WTC11 (cell line): ENCODE results near the gene GTF2H4. TPM values are rescaled to one million over a fixed set of nuclear protein-coding genes. Genes with fewer than 3 reads are reported as not detected.
A peak's percentile ranks its signal among the peaks of the same experiment; 100 is the strongest.

Experiments used
- ATAC-seq: fragments of 200-7000 bp; cut with Tn5 transposase; 2 replicates; pipeline ENCODE4 v1.10.0; 2021; ENCODE audit warnings: mild to moderate bottlenecking, moderate library complexity
- CTCF ChIA-PET: fragments of 300-600 bp; sonication (Branson Sonifier 250); formaldehyde crosslinking; loops from one replicate; lab custom pipeline; 2021; ENCODE audit warnings: antibody characterized with exemption; lab: Charles Lee
- POLR2A ChIA-PET: fragments of 350-600 bp; sonication (Branson Sonifier 250); formaldehyde crosslinking; loops from one replicate; lab custom pipeline; 2021; ENCODE audit warnings: antibody characterized with exemption; lab: Charles Lee
- DNase-seq: peaks from one replicate; pipeline ENCODE4 v3.0.0; 2021; ENCODE audit warnings: low spot score
- H3K27ac Mint-ChIP-seq: 2 replicates; pipeline ENCODE4 v1.8.0; 2021; ENCODE audit warnings: mixed read lengths
- H3K27me3 Mint-ChIP-seq: 2 replicates; pipeline ENCODE4 v1.8.0; 2021; ENCODE audit warnings: low read depth, mild to moderate bottlenecking, moderate library complexity, mixed read lengths
- H3K36me3 Mint-ChIP-seq: 2 replicates; pipeline ENCODE4 v1.8.0; 2021; ENCODE audit warnings: mixed read lengths
- H3K4me1 Mint-ChIP-seq: 2 replicates; pipeline ENCODE4 v1.8.0; 2022; ENCODE audit warnings: mixed read lengths
- H3K4me3 Mint-ChIP-seq: 2 replicates; pipeline ENCODE4 v1.8.0; 2021; ENCODE audit warnings: mild to moderate bottlenecking, moderate library complexity, mixed read lengths
- H3K9me3 Mint-ChIP-seq: 2 replicates; pipeline ENCODE4 v1.8.0; 2021; ENCODE audit warnings: mixed read lengths
- ESRRA ChIP-seq: sonication (generic); formaldehyde crosslinking; IDR thresholded peaks from 2 replicates; pipeline ENCODE4 v1.8.1; 2022; ENCODE audit warnings: mild to moderate bottlenecking, missing genetic modification reagents, borderline replicate concordance
- ETV6 ChIP-seq: sonication (generic); formaldehyde crosslinking; IDR thresholded peaks from 2 replicates; pipeline ENCODE4 v1.8.1; 2022; ENCODE audit warnings: mild to moderate bottlenecking, missing genetic modification reagents
- KAT7 ChIP-seq: sonication (generic); formaldehyde crosslinking; IDR thresholded peaks from 2 replicates; pipeline ENCODE4 v1.8.1; 2023; ENCODE audit warnings: missing genetic modification reagents, mild to moderate bottlenecking, borderline replicate concordance
- NR3C1 ChIP-seq: sonication (generic); formaldehyde crosslinking; conservative IDR thresholded peaks from 2 replicates; pipeline ENCODE4 v1.8.1; 2023; ENCODE audit warnings: low read depth, mild to moderate bottlenecking, missing genetic modification reagents
- TP53 ChIP-seq: sonication (generic); formaldehyde crosslinking; IDR thresholded peaks from 2 replicates; pipeline ENCODE4 v1.8.1; 2023; ENCODE audit warnings: mild to moderate bottlenecking, missing genetic modification reagents
- ZNF317 ChIP-seq: sonication (generic); formaldehyde crosslinking; IDR thresholded peaks from 2 replicates; pipeline ENCODE4 v1.8.1; 2023; ENCODE audit warnings: low read depth, mild to moderate bottlenecking, moderate library complexity, missing genetic modification reagents, borderline replicate concordance
- ZNF396 ChIP-seq: fragments of 250-450 bp; sonication (Bioruptor Pico); IDR thresholded peaks from 2 replicates; pipeline ENCODE4 v1.8.0; 2021; ENCODE audit warnings: mild to moderate bottlenecking, moderate library complexity, borderline replicate concordance
- ZNF423 ChIP-seq: fragments of 250-450 bp; sonication (Bioruptor Pico); IDR thresholded peaks from 2 replicates; pipeline ENCODE4 v2.1.2; 2022; ENCODE audit warnings: mild to moderate bottlenecking, moderate library complexity
- ZNF671 ChIP-seq: fragments of 250-450 bp; sonication (Bioruptor Pico); IDR thresholded peaks from 2 replicates; pipeline ENCODE4 v1.8.0; 2021; ENCODE audit warnings: mild to moderate bottlenecking
- total RNA-seq: library from RNA; stranded (reverse); gene quantifications from 3 replicates; pipeline ENCODE4 v1.2.3, GENCODE V29; 2021
- TF ChIP-seq, protein P1 (sequence below): fragments of 250-450 bp; sonication (Bioruptor Pico); IDR thresholded peaks from 2 replicates; pipeline ENCODE4 v1.9.0; 2021; ENCODE audit warnings: mild to moderate bottlenecking
- TF ChIP-seq, protein P2 (sequence below): sonication (generic); formaldehyde crosslinking; IDR thresholded peaks from 2 replicates; pipeline ENCODE4 v1.8.1; 2022; ENCODE audit warnings: missing genetic modification reagents, borderline replicate concordance
- TF ChIP-seq, protein P3 (sequence below): sonication (generic); formaldehyde crosslinking; IDR thresholded peaks from 2 replicates; pipeline ENCODE4 v1.8.1; 2022; ENCODE audit warnings: mild to moderate bottlenecking, moderate library complexity, missing genetic modification reagents
- TF ChIP-seq, protein P4 (sequence below): sonication (generic); formaldehyde crosslinking; IDR thresholded peaks from 2 replicates; pipeline ENCODE4 v1.8.0; 2023; ENCODE audit warnings: mild to moderate bottlenecking, missing genetic modification reagents

GTF2H4 gene
- total RNA-seq, 1 experiment from 2014 or later, result 49.2 TPM

DNA sequence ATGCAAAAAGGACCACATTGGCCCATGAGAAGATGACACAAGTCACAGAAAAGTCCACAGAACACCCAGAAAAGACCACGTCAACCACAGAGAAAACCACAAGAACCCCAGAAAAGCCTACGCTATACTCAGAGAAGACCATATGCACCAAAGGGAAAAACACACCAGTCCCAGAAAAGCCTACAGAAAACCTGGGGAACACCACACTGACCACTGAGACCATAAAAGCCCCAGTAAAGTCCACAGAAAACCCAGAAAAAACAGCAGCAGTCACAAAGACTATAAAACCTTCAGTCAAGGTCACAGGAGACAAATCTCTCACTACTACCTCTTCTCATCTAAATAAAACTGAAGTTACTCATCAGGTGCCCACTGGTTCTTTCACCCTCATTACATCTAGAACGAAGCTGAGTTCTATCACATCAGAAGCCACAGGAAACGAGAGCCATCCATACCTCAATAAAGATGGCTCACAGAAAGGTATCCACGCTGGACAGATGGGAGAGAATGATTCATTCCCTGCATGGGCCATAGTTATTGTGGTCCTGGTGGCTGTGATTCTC lies 44.0 kb downstream of the GTF2H4 start (continued):
- TF ChIP-seq NR3C1 (CRISPR knock-in tag) (no peak), ESRRA (no peak), KAT7 (CRISPR knock-in tag) (no peak), ZNF396 (CRISPR knock-in tag) (no peak)
- TF ChIP-seq, all 79 proteins: peak for 0

DNA sequence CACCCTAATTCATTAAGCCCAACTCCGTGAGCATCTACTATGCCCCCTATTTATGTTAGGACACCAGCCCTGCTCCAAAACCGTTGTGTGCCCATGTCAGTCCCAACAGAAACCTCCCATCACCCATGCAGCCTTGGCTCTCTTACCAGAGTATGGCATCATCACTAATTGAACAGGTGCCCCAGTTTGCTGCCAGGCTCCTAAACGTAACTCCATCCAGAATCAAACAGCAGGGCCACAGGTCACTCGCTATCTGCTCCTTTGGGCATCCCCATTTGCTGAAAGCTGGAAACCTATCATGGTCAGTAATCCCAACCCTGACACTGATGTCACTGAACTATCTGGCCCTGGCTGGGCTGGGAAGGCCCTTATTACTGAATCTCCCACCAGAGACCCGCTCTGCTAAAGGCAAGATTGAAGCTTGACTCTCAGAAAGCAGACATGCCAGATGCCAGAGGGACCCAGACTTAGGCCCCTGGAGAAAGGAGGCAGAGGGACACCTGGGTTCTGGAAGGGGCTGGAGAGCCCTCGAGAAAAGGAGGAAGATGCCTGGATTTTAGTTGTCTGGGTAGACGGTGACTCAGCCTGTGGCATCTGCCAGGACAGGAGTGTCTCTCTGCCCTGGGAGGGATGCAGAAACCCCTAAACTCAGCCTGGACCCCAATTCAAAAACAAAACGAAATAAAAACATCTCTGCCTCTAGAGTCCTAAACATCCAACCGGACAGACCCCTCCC lies 46.8 kb downstream of the GTF2H4 start:
- Mint-ChIP-seq H3K27me3 (peaks cover 74% of the 10 kb centered on the region), H3K4me1 (peaks cover 24% of the 10 kb centered on the region), H3K27ac (no peak overlapping the region), H3K4me3 (peak overlapping the region; percentile 64), H3K36me3 (no peaks in the 10 kb centered on the region), H3K9me3 (peaks cover 32% of the 10 kb centered on the region)
- ChIA-PET POLR2A (no interaction called here), CTCF (interaction anchor here (0.9 to 2.7 kb wide), 7 partner anchors 12 to 125 kb away, joined by 3 to 29 read pairs (median 6); partner anchors contain the start of gene VARS2)
- DNase-seq, result no peak
- TF ChIP-seq, protein P1, sequence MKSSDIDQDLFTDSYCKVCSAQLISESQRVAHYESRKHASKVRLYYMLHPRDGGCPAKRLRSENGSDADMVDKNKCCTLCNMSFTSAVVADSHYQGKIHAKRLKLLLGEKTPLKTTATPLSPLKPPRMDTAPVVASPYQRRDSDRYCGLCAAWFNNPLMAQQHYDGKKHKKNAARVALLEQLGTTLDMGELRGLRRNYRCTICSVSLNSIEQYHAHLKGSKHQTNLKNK (CRISPR knock-in tag), result no peak
- TF ChIP-seq ETV6 (CRISPR knock-in tag) (no peak), ZNF317 (CRISPR knock-in tag) (no peak), TP53 (no peak)
- TF ChIP-seq, protein P2, sequence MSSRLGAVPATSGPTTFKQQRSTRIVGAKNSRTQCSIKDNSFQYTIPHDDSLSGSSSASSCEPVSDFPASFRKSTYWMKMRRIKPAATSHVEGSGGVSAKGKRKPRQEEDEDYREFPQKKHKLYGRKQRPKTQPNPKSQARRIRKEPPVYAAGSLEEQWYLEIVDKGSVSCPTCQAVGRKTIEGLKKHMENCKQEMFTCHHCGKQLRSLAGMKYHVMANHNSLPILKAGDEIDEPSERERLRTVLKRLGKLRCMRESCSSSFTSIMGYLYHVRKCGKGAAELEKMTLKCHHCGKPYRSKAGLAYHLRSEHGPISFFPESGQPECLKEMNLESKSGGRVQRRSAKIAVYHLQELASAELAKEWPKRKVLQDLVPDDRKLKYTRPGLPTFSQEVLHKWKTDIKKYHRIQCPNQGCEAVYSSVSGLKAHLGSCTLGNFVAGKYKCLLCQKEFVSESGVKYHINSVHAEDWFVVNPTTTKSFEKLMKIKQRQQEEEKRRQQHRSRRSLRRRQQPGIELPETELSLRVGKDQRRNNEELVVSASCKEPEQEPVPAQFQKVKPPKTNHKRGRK, result no peak
- TF ChIP-seq, protein P3, sequence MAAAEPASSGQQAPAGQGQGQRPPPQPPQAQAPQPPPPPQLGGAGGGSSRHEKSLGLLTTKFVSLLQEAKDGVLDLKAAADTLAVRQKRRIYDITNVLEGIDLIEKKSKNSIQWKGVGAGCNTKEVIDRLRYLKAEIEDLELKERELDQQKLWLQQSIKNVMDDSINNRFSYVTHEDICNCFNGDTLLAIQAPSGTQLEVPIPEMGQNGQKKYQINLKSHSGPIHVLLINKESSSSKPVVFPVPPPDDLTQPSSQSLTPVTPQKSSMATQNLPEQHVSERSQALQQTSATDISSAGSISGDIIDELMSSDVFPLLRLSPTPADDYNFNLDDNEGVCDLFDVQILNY (CRISPR knock-in tag), result no peak
- TF ChIP-seq, all 79 proteins: peak for 0
- ATAC-seq, result peak; percentile 13; the same call in 1 of the 2 replicates

DNA sequence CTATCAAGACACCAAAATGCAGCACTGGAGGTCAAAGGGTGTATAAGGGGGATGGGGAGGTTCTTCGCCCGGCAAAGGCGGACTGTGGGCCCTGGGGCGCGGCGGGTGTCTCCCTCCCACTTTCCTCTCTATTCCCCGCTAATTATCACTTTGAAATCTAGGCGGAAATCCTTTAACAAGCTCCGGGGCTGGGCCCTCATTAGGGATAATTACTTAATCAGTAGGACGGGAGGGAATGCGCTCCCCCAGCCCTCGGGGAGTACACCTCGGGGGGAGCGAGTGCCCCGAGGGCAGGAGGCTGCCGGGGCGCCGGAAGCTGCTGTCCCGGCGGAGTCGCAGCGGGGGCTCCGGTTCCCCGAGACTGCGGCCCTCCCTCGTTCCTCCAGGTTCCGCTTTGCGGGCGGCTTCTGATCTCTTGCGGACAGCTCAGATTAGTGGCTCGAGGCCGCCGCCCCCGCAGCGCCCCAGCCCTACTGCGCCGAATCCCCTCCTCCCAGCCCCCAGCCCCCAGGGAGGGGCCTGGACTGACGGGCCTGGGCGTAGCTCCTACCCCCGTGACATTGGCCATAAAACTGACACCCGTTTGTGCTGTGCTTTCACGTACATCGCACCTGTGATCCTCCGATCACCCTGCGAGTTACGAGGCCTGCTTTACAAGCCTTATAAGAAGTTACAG lies 47.5 kb downstream of the GTF2H4 start:
- Mint-ChIP-seq H3K4me1 (peaks cover 24% of the 10 kb centered on the region), H3K4me3 (peak overlapping the region; percentile 64), H3K9me3 (peaks cover 25% of the 10 kb centered on the region), H3K27ac (no peak overlapping the region), H3K27me3 (peaks cover 69% of the 10 kb centered on the region), H3K36me3 (no peaks in the 10 kb centered on the region)
- peak; percentile 8; the same call in 1 of the 2 replicates for TF ChIP-seq ZNF423 (CRISPR knock-in tag)
- TF ChIP-seq ZNF671, result no peak
- TF ChIP-seq, protein P4, sequence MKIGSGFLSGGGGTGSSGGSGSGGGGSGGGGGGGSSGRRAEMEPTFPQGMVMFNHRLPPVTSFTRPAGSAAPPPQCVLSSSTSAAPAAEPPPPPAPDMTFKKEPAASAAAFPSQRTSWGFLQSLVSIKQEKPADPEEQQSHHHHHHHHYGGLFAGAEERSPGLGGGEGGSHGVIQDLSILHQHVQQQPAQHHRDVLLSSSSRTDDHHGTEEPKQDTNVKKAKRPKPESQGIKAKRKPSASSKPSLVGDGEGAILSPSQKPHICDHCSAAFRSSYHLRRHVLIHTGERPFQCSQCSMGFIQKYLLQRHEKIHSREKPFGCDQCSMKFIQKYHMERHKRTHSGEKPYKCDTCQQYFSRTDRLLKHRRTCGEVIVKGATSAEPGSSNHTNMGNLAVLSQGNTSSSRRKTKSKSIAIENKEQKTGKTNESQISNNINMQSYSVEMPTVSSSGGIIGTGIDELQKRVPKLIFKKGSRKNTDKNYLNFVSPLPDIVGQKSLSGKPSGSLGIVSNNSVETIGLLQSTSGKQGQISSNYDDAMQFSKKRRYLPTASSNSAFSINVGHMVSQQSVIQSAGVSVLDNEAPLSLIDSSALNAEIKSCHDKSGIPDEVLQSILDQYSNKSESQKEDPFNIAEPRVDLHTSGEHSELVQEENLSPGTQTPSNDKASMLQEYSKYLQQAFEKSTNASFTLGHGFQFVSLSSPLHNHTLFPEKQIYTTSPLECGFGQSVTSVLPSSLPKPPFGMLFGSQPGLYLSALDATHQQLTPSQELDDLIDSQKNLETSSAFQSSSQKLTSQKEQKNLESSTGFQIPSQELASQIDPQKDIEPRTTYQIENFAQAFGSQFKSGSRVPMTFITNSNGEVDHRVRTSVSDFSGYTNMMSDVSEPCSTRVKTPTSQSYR (CRISPR knock-in tag), result 0 out of 2 replicates have a peak, but pooled peaks have one; percentile 61
- CTCF ChIA-PET, result interaction anchor here (0.7 to 2.7 kb wide), 11 partner anchors 13 to 132 kb away, joined by 3 to 29 read pairs (median 6); partner anchors contain the start of gene VARS2
- DNase-seq (peak; percentile 80), ATAC-seq (peak; percentile 82)
- POLR2A ChIA-PET, result no interaction called here
